SK-N-SH (cell line): Measurements from ENCODE around the gene CDX2. TPM values are rescaled to one million over a fixed set of nuclear protein-coding genes. Genes with fewer than 3 reads are reported as not detected.

Experiments used
- CTCF ChIA-PET: fragments of 300-600, 350-600 bp; formaldehyde crosslinking; extraction: SDS; loops from one replicate; lab custom pipeline; 2021; lab: Yijun Ruan, JAX
- POLR2A ChIA-PET: fragments of 350-600 bp; sonication (Branson Sonifier 250); formaldehyde crosslinking; extraction: SDS; loops from one replicate; lab custom pipeline; 2020; ENCODE audit warnings: antibody characterized with exemption, inconsistent platforms; lab: Yijun Ruan, JAX
- DNase-seq: peaks from one replicate; pipeline ENCODE4 v3.0.0; 2012
- H2AFZ ChIP-seq: fragments of 200-600 bp; sonication (generic); 2 replicates; pipeline ENCODE4 v1.8.1; 2016; ENCODE audit warnings: antibody characterized with exemption, mild to moderate bottlenecking, low read depth
- H3F3A ChIP-seq: fragments of 200-600 bp; sonication (generic); replicated peaks from 2 replicates; pipeline ENCODE3; 2016; ENCODE audit warnings: antibody characterized with exemption, mild to moderate bottlenecking; ENCODE audit not compliant: insufficient read depth
- H3K27ac ChIP-seq, 2 experiments: fragments of 200-500 bp in 1 of 2; fragments of 200-600 bp in 1 of 2; sonication (Bioruptor generic) in 1 of 2; sonication (generic), shearing (Covaris generic) in 1 of 2; 2 replicates each; pipeline versions ENCODE4 v1.5.1 to v1.6.1; 2014 to 2016; ENCODE audit warnings: low read depth in 2 of 2, inconsistent platforms in 1 of 2, low read length in 1 of 2, mild to moderate bottlenecking in 1 of 2, mixed read lengths in 1 of 2
- H3K27me3 ChIP-seq: fragments of 200-600 bp; sonication (generic), shearing (Covaris generic); 2 replicates; pipeline ENCODE4 v1.6.1; 2016; ENCODE audit warnings: mixed run types; ENCODE audit not compliant: insufficient read depth
- H3K36me3 ChIP-seq, 2 experiments: fragments of 200-500 bp in 1 of 2; fragments of 200-600 bp in 1 of 2; sonication (Bioruptor generic) in 1 of 2; sonication (generic) in 1 of 2; replicated peaks in 1 of 2; 2 replicates each; pipeline versions ENCODE3 to v1.5.1; 2014 to 2016; ENCODE audit warnings: low read length in 1 of 2, mild to moderate bottlenecking in 1 of 2; ENCODE audit not compliant: insufficient read depth in 2 of 2, control insufficient read depth in 1 of 2
- H3K4me1 ChIP-seq, 2 experiments: fragments of 200-500 bp in 1 of 2; fragments of 200-600 bp in 1 of 2; sonication (Bioruptor generic) in 1 of 2; sonication (generic), shearing (Covaris generic) in 1 of 2; 2 replicates each; pipeline versions ENCODE4 v1.5.1 to v1.6.1; 2014 to 2016; ENCODE audit warnings: low read depth in 1 of 2, low read length in 1 of 2, mixed run types in 1 of 2; ENCODE audit not compliant: insufficient read depth in 2 of 2, control insufficient read depth in 1 of 2
- H3K4me2 ChIP-seq: fragments of 200-600 bp; sonication (generic), shearing (Covaris generic); 2 replicates; pipeline ENCODE4 v1.6.1; 2017; ENCODE audit warnings: mixed run types
- H3K4me3 ChIP-seq, 2 experiments: fragments of 200-500 bp in 1 of 2; fragments of 200-600 bp in 1 of 2; sonication (Bioruptor generic) in 1 of 2; sonication (generic), shearing (Covaris generic) in 1 of 2; 2 replicates each; pipeline versions ENCODE4 v1.5.1 to v1.8.1; 2014 to 2016; ENCODE audit warnings: low read depth in 2 of 2, inconsistent platforms in 1 of 2, low read length in 1 of 2, mild to moderate bottlenecking in 1 of 2, mixed read lengths in 1 of 2, moderate library complexity in 1 of 2
- H3K79me2 ChIP-seq: fragments of 200-600 bp; sonication (generic); 2 replicates; pipeline ENCODE4 v1.8.1; 2017; ENCODE audit warnings: mild to moderate bottlenecking; ENCODE audit not compliant: insufficient read depth
- H3K9ac ChIP-seq: fragments of 200-600 bp; sonication (generic); 2 replicates; pipeline ENCODE4 v1.6.1; 2017; ENCODE audit warnings: mixed run types
- H3K9me2 ChIP-seq: fragments of 200-600 bp; sonication (generic); 2 replicates; pipeline ENCODE4 v1.6.1; 2017; ENCODE audit warnings: mixed run types
- H3K9me3 ChIP-seq: fragments of 200-600 bp; sonication (generic); 2 replicates; pipeline ENCODE4 v1.6.1; 2017; ENCODE audit warnings: mixed run types, mild to moderate bottlenecking, moderate library complexity
- H4K20me1 ChIP-seq: fragments of 200-600 bp; sonication (generic); 2 replicates; pipeline ENCODE4 v1.6.1; 2017; ENCODE audit warnings: mild to moderate bottlenecking, mixed run types; ENCODE audit not compliant: insufficient read depth
- CTCF ChIP-seq: fragments of 200-600 bp; sonication (generic); IDR thresholded peaks from 2 replicates; pipeline ENCODE4 v1.6.1; 2017; ENCODE audit warnings: antibody characterized with exemption, mild to moderate bottlenecking, moderate library complexity
- EP300 ChIP-seq, 2 experiments: IDR thresholded peaks; 2 replicates each; pipeline versions ENCODE4 v1.4.0 to v1.6.1; 2012; ENCODE audit warnings: borderline replicate concordance in 1 of 2, low read depth in 1 of 2, low read length in 1 of 2
- FOXJ3 ChIP-seq: sonication (generic); formaldehyde crosslinking; IDR thresholded peaks from 2 replicates; pipeline ENCODE4 v1.5.1; 2020; ENCODE audit warnings: mild to moderate bottlenecking, missing genetic modification reagents
- FOXM1 ChIP-seq: IDR thresholded peaks from 2 replicates; pipeline ENCODE4 v1.4.0; 2012; ENCODE audit warnings: low read depth, mild to moderate bottlenecking
- GATA2 ChIP-seq: sonication (generic); formaldehyde crosslinking; IDR thresholded peaks from 2 replicates; pipeline ENCODE4 v1.5.0; 2020; ENCODE audit warnings: mild to moderate bottlenecking, missing genetic modification reagents
- IRF3 ChIP-seq: fragments of 150-350 bp; IDR thresholded peaks from 2 replicates; pipeline ENCODE4 v1.6.1; 2016; ENCODE audit warnings: mild to moderate bottlenecking, low read depth, low read length
- JUND ChIP-seq: IDR thresholded peaks from 2 replicates; pipeline ENCODE4 v1.4.0; 2012
- MEF2A ChIP-seq: IDR thresholded peaks from 2 replicates; pipeline ENCODE4 v1.4.0; 2012; ENCODE audit warnings: low read depth, borderline replicate concordance
- MXI1 ChIP-seq: IDR thresholded peaks from 2 replicates; pipeline ENCODE4 v1.6.1; 2012; ENCODE audit warnings: mild to moderate bottlenecking, low read depth, low read length, improper control_type of control experiment
- NFIC ChIP-seq: IDR thresholded peaks from 2 replicates; pipeline ENCODE4 v1.4.0; 2012; ENCODE audit warnings: borderline replicate concordance
- SMC3 ChIP-seq: IDR thresholded peaks from 2 replicates; pipeline ENCODE4 v1.6.1; 2012; ENCODE audit warnings: low read depth, low read length, improper control_type of control experiment
- TEAD4 ChIP-seq: IDR thresholded peaks from 2 replicates; pipeline ENCODE4 v1.4.0; 2012; ENCODE audit warnings: mild to moderate bottlenecking, borderline replicate concordance; ENCODE audit not compliant: insufficient read depth
- USF2 ChIP-seq: fragments of 150-350 bp; IDR thresholded peaks from 2 replicates; pipeline ENCODE4 v1.6.1; 2017; ENCODE audit warnings: antibody characterized with exemption, low read length, low read depth, borderline replicate concordance
- WGBS: methylation state at CpG from one replicate; pipeline ENCODE4 v1.1.6; 2017; ENCODE audit warnings: low lambda C conversion rate; 5-methylcytosine and 5-hydroxymethylcytosine counted together
- polyA plus RNA-seq, 3 experiments: library from polyadenylated mRNA; depleted of rRNA; stranded (reverse); fragments of >200 nt; gene quantifications; 2 replicates each; pipeline ENCODE4 v1.2.3, GENCODE V29; 2012

The CDX2 gene
- polyA plus RNA-seq, 1 of the 3 experiments (the other 2 are of a cell fraction): not detected

- Histone ChIP-seq H3K4me3 (no peak overlapping the region), H3K9me3 (no peaks in the 10 kb centered on the region), H2AFZ (no peak overlapping the region), H3K4me1 (no peaks in the 10 kb centered on the region), H3F3A (peaks cover 3% of the 10 kb centered on the region), H3K9ac (no peak overlapping the region), H3K4me2 (no peak overlapping the region), H3K36me3 (no peaks in the 10 kb centered on the region), H4K20me1 (no peaks in the 10 kb centered on the region), H3K79me2 (no peaks in the 10 kb centered on the region), H3K27me3 (peaks cover 29% of the 10 kb centered on the region), H3K27ac (no peak overlapping the region), H3K9me2 (no peaks in the 10 kb centered on the region)
- CTCF ChIA-PET: interaction anchor here (1.3 to 3.0 kb wide), 3 partner anchors 19 to 177 kb away, joined by 3 to 8 read pairs (median 4); no protein-coding TSS in a partner anchor
- no peak for DNase-seq
- TF ChIP-seq IRF3: no peak
- TF ChIP-seq MEF2A: no peak
- TF ChIP-seq USF2: no peak
- no peak for TF ChIP-seq CTCF
- POLR2A ChIA-PET: no interaction called here
- WGBS: 10% methylated on average over 6 of the region's 6 CpGs
Measured at GRCh38 chr13:28002886-28003698, 34.0 kb upstream of the CDX2 start.

- Histone ChIP-seq H3F3A (peaks cover 5% of the 10 kb centered on the region), H3K27me3 (peaks cover 29% of the 10 kb centered on the region), H3K4me2 (no peak overlapping the region), H3K9me2 (no peaks in the 10 kb centered on the region), H4K20me1 (no peaks in the 10 kb centered on the region), H3K9me3 (no peaks in the 10 kb centered on the region), H3K27ac (no peak overlapping the region), H3K4me3 (no peak overlapping the region), H3K9ac (no peak overlapping the region), H3K4me1 (no peaks in the 10 kb centered on the region), H3K36me3 (no peaks in the 10 kb centered on the region), H3K79me2 (no peaks in the 10 kb centered on the region), H2AFZ (no peak overlapping the region)
- TF ChIP-seq FOXM1 (no peak), GATA2 (CRISPR knock-in tag) (no peak), MXI1 (no peak), TEAD4 (no peak), MEF2A (no peak), CTCF (no peak), EP300 (IDR thresholded peaks at IDR 0.05; ENCODE audit: borderline replicate concordance in 1 of 2, low read depth in 1 of 2, low read length in 1 of 2) (no peak), SMC3 (no peak), NFIC (no peak), JUND (no peak), FOXJ3 (CRISPR knock-in tag) (no peak)
- DNase-seq: no peak
- WGBS: 9% methylated on average over 8 of the region's 20 CpGs
- ChIA-PET CTCF (interaction anchor here (1.3 to 3.0 kb wide), 3 partner anchors 18 to 176 kb away, joined by 3 to 8 read pairs (median 4); no protein-coding TSS in a partner anchor), POLR2A (no interaction called here)
Measured at GRCh38 chr13:28001837-28002473, 32.8 kb upstream of the CDX2 start.
